GM18520 (cell line): ENCODE data around the gene IRF7.
A peak's percentile ranks its signal among the peaks of the same experiment; 100 is the strongest.
"Not testable (repeated sequence)": the region's sequence is repeated elsewhere in the genome, so short reads cannot be mapped to it uniquely, and the experiment has no call there.

Source experiments
- ATAC-seq: cut with Tn5 transposase; IDR thresholded peaks from one replicate; pipeline ENCODE4 v1.9.1; 2021; ENCODE audit not compliant: unreplicated experiment

IRF7 gene

DNA sequence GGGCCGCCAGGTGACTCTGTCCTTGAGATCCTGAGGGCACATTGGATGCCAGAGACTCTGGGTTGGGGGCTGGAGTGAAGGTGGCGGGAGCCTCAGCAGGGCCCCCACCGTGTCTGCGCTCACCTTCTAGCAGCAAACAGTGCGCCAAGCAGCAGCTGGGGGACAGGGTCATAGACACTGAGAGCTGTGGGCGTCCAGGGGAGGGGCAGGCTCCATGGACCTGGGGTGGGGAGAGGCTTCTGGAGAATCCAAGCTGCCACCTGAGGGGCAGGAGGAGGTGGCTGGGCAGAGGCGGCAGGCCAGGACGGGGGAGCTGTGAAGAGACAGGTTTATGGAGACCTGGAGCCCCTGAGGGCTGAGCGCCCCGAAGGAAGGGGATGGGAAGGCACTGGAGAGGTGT is 31.5 kb downstream of the IRF7 start:
- no peak for ATAC-seq

- no peak for ATAC-seq
Measured at GRCh38 chr11:581752-582151, 34.0 kb downstream of the IRF7 start.

DNA sequence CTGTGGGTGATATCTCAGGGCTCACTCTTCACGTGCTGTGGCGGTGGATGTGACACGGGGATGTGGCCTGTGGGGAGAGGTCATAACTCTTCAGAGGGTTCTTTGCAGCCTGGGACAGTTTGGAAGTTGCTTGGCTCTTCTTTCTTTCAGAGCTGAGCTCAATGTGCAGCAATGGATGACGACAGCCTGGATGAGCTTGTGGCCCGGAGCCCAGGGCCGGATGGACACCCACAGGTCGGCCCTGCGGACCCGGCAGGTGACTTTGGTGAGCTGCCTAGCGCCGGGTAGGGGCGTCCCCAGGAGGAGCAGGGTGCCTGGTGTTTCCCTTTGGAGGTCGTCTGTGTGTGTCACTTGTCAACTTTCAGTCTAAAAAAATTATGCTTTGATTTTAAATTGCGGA is 34.4 kb downstream of the IRF7 start:
- no peak for ATAC-seq

- ATAC-seq, result no peak
Measured at GRCh38 chr11:579830-580601, 35.7 kb downstream of the IRF7 start.

DNA sequence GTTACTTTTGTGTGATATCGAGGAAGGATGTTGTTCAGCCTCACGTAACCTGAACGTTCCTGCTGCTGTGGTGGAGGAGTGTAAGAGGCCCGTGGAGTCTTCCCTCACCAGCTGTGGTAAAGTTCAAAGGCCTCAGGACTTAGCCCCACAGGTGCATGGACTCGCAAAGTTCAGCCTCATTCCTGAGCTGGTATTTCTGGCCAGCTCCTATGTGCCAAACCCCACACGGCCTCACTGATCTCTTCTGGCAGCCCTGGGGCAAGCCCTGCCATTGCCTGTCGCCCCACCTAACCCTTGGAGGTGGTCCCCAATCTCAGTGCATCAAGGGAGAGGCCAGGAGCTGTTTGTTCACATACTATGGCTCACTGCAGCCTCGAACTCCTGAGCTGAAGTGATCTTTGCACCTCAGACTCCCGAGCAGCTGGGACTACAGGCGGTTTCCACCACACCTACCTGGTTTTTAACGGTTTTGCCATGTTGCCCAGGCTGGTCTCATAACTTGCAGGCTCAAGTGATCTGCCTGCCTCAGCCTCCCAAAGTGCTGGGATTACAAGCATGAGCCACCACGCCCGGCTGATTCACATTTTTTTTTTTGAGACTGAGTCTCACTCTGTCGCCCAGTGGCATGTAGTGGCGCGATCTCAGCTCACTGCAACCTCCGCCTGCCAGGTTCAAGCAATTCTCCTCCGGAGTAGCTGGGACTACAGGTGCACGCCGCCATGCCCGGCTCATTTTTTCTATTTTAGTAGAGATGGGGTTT is 37.3 kb downstream of the IRF7 start:
- ATAC-seq, result no peak

DNA sequence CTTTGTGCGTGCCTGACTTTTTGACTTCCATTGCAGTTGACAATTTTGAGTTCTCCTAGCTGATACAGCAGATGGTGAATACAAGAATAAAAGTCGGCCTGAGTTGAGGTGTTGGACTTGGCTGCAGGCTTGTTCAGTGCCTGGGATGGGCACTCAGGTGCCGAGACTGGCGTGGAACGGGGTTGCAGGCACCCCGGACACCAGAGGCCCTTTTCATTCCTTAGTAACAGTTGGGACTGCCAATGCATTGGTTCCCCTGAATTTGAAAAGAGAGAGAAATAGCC is 38.2 kb downstream of the IRF7 start:
- no peak for ATAC-seq

DNA sequence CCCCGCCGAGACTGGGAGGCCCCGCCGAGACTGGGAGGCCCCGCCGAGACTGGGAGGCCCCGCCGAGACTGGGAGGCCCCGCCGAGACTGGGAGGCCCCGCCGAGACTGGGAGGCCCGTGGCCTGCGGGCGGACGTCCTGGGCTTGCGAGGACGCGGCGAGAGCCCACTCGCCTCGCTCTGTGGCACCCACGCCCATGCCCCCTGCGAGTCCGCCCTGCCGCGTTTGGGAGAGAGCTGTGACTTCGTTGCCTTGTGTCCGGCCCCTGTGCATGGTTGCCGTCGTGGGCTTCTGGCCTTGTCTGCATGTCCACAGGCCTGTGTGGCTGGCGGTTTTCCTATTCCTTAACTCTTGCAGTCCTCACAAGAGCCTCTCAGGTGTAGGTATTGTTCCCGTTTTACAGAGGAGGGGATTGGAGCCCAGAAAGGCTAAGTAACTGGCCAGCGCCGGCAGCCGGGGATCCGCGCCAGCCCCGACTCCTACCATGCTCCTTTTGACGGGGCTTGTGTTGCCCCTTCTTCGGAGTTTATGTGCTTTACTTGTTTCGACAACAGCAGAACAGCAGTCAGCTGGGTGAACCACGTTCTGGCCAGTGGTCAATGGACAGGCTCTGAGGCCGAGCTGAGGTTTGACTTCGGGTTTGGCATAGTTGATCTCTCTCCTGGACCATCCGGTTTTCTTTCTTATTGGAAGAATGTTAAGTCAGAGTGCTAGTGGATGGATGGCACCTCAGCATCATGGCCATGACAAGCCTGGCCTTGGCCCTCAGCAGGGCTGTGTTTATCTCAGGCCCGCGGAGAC is 38.7 kb downstream of the IRF7 start:
- no peak for ATAC-seq

- peak; percentile 73 for ATAC-seq
Measured at GRCh38 chr11:575996-576768, 39.6 kb downstream of the IRF7 start, which contains the start of gene PHRF1. Gene PHRF1 (plus strand): TSS chr11:576470. CDS start chr11:581513, 5,043 bp downstream.

GRCh38 chr11:575313-575995 is 40.3 kb downstream of the IRF7 start:
- peak; percentile 33 for ATAC-seq

- ATAC-seq, result no peak
Measured at GRCh38 chr11:574632-575312, 41.0 kb downstream of the IRF7 start.

DNA sequence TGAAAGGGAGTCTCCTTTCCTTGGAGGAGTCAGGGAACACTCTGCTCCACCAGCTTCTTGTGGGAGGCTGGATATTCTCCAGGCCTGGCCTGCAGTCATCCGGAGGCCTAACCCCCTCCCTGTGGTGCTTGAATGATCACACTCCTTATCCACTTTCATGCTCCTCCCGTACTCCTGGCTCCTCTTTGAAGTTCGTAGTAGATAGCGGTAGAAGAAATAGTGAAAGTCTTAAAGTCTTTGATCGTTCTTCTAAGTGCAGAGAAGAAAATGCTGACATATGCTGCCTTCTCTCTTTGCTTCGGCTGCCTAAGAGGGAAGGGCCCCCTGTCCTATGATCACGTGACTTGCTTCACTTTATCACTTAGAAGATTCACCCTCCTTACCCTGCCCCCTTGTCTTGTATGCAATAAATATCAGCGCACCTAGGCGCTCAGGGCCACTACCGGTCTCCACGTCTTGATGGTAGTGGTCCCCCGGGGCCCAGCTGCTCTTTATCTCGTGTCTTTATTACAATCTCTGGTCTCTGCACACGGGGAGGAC is 41.6 kb downstream of the IRF7 start:
- not testable (repeated sequence) for ATAC-seq

- no peak for ATAC-seq
Measured at GRCh38 chr11:573146-573759, 42.5 kb downstream of the IRF7 start.

- ATAC-seq, result no peak
Measured at GRCh38 chr11:571802-572185, 44.0 kb downstream of the IRF7 start.

- ATAC-seq, result no peak
Measured at GRCh38 chr11:569158-569885, 46.4 kb downstream of the IRF7 start.

GRCh38 chr11:568306-569157 is 47.2 kb downstream of the IRF7 start:
- peak; percentile 86 for ATAC-seq

- no peak for ATAC-seq
Measured at GRCh38 chr11:567629-568292, 48.0 kb downstream of the IRF7 start.

- ATAC-seq, result no peak
Measured at GRCh38 chr11:567011-567628, 48.6 kb downstream of the IRF7 start.
